Testis (tissue), 2 donors: Measurements from ENCODE around the gene ZIC1.

Experiments
- CTCF ChIP-seq, 3 experiments: fragments of 450-650 bp in 2 of 3; fragments of 200-600 bp in 1 of 3; sonication (generic) in 1 of 3; IDR thresholded peaks; one replicate each; pipeline ENCODE4 v1.5.1; 2016 to 2019; ENCODE audit warnings: antibody characterized with exemption in 3 of 3, mild to moderate bottlenecking in 2 of 3, moderate library complexity in 1 of 3
- POLR2A ChIP-seq: fragments of 450-650 bp; IDR thresholded peaks from one replicate; pipeline ENCODE4 v1.6.1; 2017; ENCODE audit warnings: antibody characterized with exemption, mild to moderate bottlenecking, moderate library complexity

DNA sequence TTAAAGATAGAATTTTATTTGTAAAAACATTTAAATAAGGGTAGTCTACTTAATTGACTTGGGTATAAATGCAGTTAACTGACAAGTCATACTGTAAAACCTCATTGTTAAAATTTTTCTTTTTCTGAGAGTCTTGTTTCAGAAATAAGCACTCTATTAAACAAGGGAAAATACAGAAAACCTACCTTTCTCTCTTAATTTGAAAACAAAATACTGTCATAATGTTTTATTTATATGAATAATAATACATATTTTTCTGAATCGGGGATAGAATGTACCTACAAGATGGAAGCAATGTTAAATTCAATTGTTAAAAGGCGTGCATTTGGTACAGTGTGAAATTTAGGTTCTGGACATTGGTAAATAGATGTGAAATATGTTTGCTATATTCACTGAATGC, 17.8 kb downstream of the ZIC1 start:
- TF ChIP-seq CTCF (IDR thresholded peaks at IDR 0.05) = no peak
- no peak for TF ChIP-seq POLR2A
